IMR-90 (cell line): ENCODE measurements around the gene GAL3ST3. TPM values are rescaled to one million over a fixed set of nuclear protein-coding genes. Genes with fewer than 3 reads are reported as not detected.

Source experiments
- ATAC-seq: fragments of 200-7000 bp; cut with Tn5 transposase; 2 replicates; pipeline ENCODE4 v1.9.1; 2020; ENCODE audit warnings: low read depth, mild to moderate bottlenecking, moderate library complexity
- BruUV-seq: library from RNA; stranded (reverse); fragments of 400-500 nt; replicated peaks from 2 replicates; lab custom pipeline; 2021; lab: Mats Ljungman, UMichigan
- CTCF ChIA-PET: fragments of 300-600 bp; formaldehyde crosslinking; extraction: SDS; loops from one replicate; lab custom pipeline; 2021; ENCODE audit warnings: antibody characterized with exemption; lab: Yijun Ruan, JAX
- POLR2A ChIA-PET: fragments of 300-600 bp; sonication (Branson Sonifier 250); formaldehyde crosslinking; loops from one replicate; lab custom pipeline; 2022; ENCODE audit warnings: antibody characterized with exemption; ENCODE audit not compliant: unreplicated experiment; lab: Charles Lee
- DNase-seq: peaks from one replicate; pipeline ENCODE4 v3.0.0; 2013
- H2AFZ ChIP-seq: replicated peaks from 2 replicates; pipeline ENCODE3; 2013; ENCODE audit warnings: low read length, mild to moderate bottlenecking; ENCODE audit not compliant: poor library complexity
- H2AK5ac ChIP-seq: 2 replicates; pipeline ENCODE4 v1.6.1; 2013; ENCODE audit warnings: low read depth, low read length, inconsistent platforms
- H2AK9ac ChIP-seq: replicated peaks from 2 replicates; pipeline ENCODE3; 2013; ENCODE audit warnings: mild to moderate bottlenecking, low read depth, low read length, moderate library complexity; ENCODE audit not compliant: poor library complexity
- H2BK120ac ChIP-seq: 2 replicates; pipeline ENCODE4 v1.6.1; 2013; ENCODE audit warnings: low read depth, low read length, inconsistent platforms
- H2BK15ac ChIP-seq: 3 replicates; pipeline ENCODE4 v1.6.1; 2013; ENCODE audit warnings: low read depth, low read length, inconsistent platforms
- H2BK20ac ChIP-seq: 2 replicates; pipeline ENCODE4 v1.6.1; 2013; ENCODE audit warnings: low read depth, mild to moderate bottlenecking, inconsistent platforms, low read length, moderate library complexity
- H2BK5ac ChIP-seq: 2 replicates; pipeline ENCODE4 v1.6.1; 2013; ENCODE audit warnings: mild to moderate bottlenecking, low read depth, low read length, inconsistent platforms; ENCODE audit not compliant: poor library complexity, severe bottlenecking
- H3K14ac ChIP-seq: replicated peaks from 2 replicates; pipeline ENCODE4 v1.6.1; 2013; ENCODE audit warnings: low read depth, low read length, inconsistent platforms
- H3K18ac ChIP-seq: 2 replicates; pipeline ENCODE4 v1.6.1; 2013; ENCODE audit warnings: low read depth, low read length, control low read depth
- H3K23ac ChIP-seq: 2 replicates; pipeline ENCODE4 v1.6.1; 2013; ENCODE audit warnings: low read depth, low read length, inconsistent platforms
- H3K27ac ChIP-seq: 2 replicates; pipeline ENCODE4 v1.5.1; 2013; ENCODE audit warnings: mild to moderate bottlenecking, control low read depth, low read length; ENCODE audit not compliant: insufficient read depth
- H3K27me3 ChIP-seq: 2 replicates; pipeline ENCODE4 v1.6.1; 2013; ENCODE audit warnings: low read length; ENCODE audit not compliant: control insufficient read depth, insufficient read depth
- H3K36me3 ChIP-seq: 2 replicates; pipeline ENCODE4 v1.6.1; 2013; ENCODE audit warnings: low read length, mixed read lengths; ENCODE audit not compliant: control insufficient read depth, insufficient read depth
- H3K4ac ChIP-seq: 2 replicates; pipeline ENCODE4 v1.6.1; 2013; ENCODE audit warnings: low read depth, low read length, inconsistent platforms
- H3K4me1 ChIP-seq: 2 replicates; pipeline ENCODE4 v1.6.1; 2013; ENCODE audit warnings: low read length, mixed read lengths; ENCODE audit not compliant: control insufficient read depth, insufficient read depth
- H3K4me2 ChIP-seq: 2 replicates; pipeline ENCODE4 v1.6.1; 2013; ENCODE audit warnings: low read depth, mild to moderate bottlenecking, control low read depth, low read length, moderate library complexity
- H3K4me3 ChIP-seq: 2 replicates; pipeline ENCODE4 v1.5.1; 2013; ENCODE audit warnings: low read depth, mild to moderate bottlenecking, control low read depth, low read length, moderate library complexity; ENCODE audit not compliant: insufficient read depth
- H3K56ac ChIP-seq: 2 replicates; pipeline ENCODE4 v1.6.1; 2013; ENCODE audit warnings: low read length, inconsistent platforms; ENCODE audit not compliant: insufficient read depth; ENCODE audit errors: extremely low read depth
- H3K79me1 ChIP-seq, 2 experiments: 2 replicates each; pipeline ENCODE4 v1.6.1; 2013; ENCODE audit warnings: low read length in 2 of 2, inconsistent platforms in 1 of 2, low read depth in 1 of 2
- H3K9ac ChIP-seq: 2 replicates; pipeline ENCODE4 v1.6.1; 2013; ENCODE audit warnings: low read depth, low read length, control low read depth
- H3K9me1 ChIP-seq: 2 replicates; pipeline ENCODE4 v1.6.1; 2013; ENCODE audit warnings: low read length, inconsistent platforms; ENCODE audit not compliant: insufficient read depth
- H3K9me3 ChIP-seq: 2 replicates; pipeline ENCODE4 v1.6.1; 2013; ENCODE audit warnings: low read length; ENCODE audit not compliant: control insufficient read depth, insufficient read depth
- H4K20me1 ChIP-seq: 2 replicates; pipeline ENCODE4 v1.6.1; 2013; ENCODE audit warnings: low read length, inconsistent platforms; ENCODE audit not compliant: insufficient read depth
- H4K5ac ChIP-seq: 2 replicates; pipeline ENCODE4 v1.6.1; 2013; ENCODE audit warnings: mild to moderate bottlenecking, low read depth, low read length, control low read depth
- H4K8ac ChIP-seq, 2 experiments: 2 replicates each; pipeline ENCODE4 v1.6.1; 2013; ENCODE audit warnings: low read depth in 2 of 2, low read length in 2 of 2, control low read depth in 1 of 2, inconsistent platforms in 1 of 2
- H4K91ac ChIP-seq: 2 replicates; pipeline ENCODE4 v1.6.1; 2013; ENCODE audit warnings: low read depth, low read length, inconsistent platforms; ENCODE audit not compliant: insufficient read depth
- BHLHE40 ChIP-seq: fragments of 150-350 bp; IDR thresholded peaks from 2 replicates; pipeline ENCODE4 v1.6.1; 2016; ENCODE audit warnings: mild to moderate bottlenecking, low read depth, low read length
- CEBPB ChIP-seq: IDR thresholded peaks from 2 replicates; pipeline ENCODE4 v1.6.1; 2012; ENCODE audit warnings: low read depth, low read length, improper control_type of control experiment
- CHD1 ChIP-seq: IDR thresholded peaks from 2 replicates; pipeline ENCODE4 v1.6.1; 2012; ENCODE audit warnings: low read depth, low read length, improper control_type of control experiment
- CTCF ChIP-seq: conservative IDR thresholded peaks from 2 replicates; pipeline ENCODE4 v1.5.1; 2012; ENCODE audit warnings: mild to moderate bottlenecking, low read depth, low read length, improper control_type of control experiment
- ELK1 ChIP-seq: fragments of 150-350 bp; IDR thresholded peaks from 2 replicates; pipeline ENCODE4 v1.6.1; 2016; ENCODE audit warnings: low read depth, mild to moderate bottlenecking, low read length, moderate library complexity, borderline replicate concordance
- FOS ChIP-seq: fragments of 150-350 bp; IDR thresholded peaks from 2 replicates; pipeline ENCODE4 v1.6.1; 2016; ENCODE audit warnings: low read depth, low read length
- MAFK ChIP-seq: IDR thresholded peaks from 2 replicates; pipeline ENCODE4 v1.6.1; 2012; ENCODE audit warnings: low read depth, low read length, improper control_type of control experiment
- MAZ ChIP-seq: IDR thresholded peaks from 2 replicates; pipeline ENCODE4 v1.6.1; 2012; ENCODE audit warnings: low read depth, mild to moderate bottlenecking, low read length, improper control_type of control experiment, moderate library complexity, borderline replicate concordance
- MXI1 ChIP-seq: IDR thresholded peaks from 2 replicates; pipeline ENCODE4 v1.6.1; 2012; ENCODE audit warnings: low read depth, mild to moderate bottlenecking, low read length, moderate library complexity, borderline replicate concordance
- RAD21 ChIP-seq: IDR thresholded peaks from 2 replicates; pipeline ENCODE4 v1.6.1; 2012; ENCODE audit warnings: low read length, improper control_type of control experiment
- RCOR1 ChIP-seq: IDR thresholded peaks from 2 replicates; pipeline ENCODE4 v1.6.1; 2012; ENCODE audit warnings: mild to moderate bottlenecking, low read length, improper control_type of control experiment; ENCODE audit not compliant: insufficient replicate concordance
- RFX5 ChIP-seq: IDR thresholded peaks from 2 replicates; pipeline ENCODE4 v1.8.0; 2012; ENCODE audit warnings: low read depth, mild to moderate bottlenecking, low read length, moderate library complexity
- USF2 ChIP-seq: fragments of 150-350 bp; IDR thresholded peaks from 2 replicates; pipeline ENCODE4 v1.6.1; 2017; ENCODE audit warnings: mild to moderate bottlenecking, antibody characterized with exemption, low read length, low read depth
- WGBS, 2 experiments: methylation state at CpG; one replicate each; pipeline versions ENCODE4 v1.1.5 to v1.1.7; 2013; ENCODE audit warnings: missing lambda C conversion rate in 2 of 2; ENCODE audit not compliant: insufficient read length in 1 of 2; ENCODE audit errors: extremely low coverage in 2 of 2; 5-methylcytosine and 5-hydroxymethylcytosine counted together
- dilution Hi-C: fragments of 300-500 bp; cut with HindIII; formaldehyde crosslinking; loops from one replicate; pipeline ENCODE4 v1.14.3; 2018; ENCODE audit warnings: low sequenced_read_pairs; ENCODE audit not compliant: unreplicated experiment
- in situ Hi-C: fragments of 300-500 bp; cut with MboI; formaldehyde crosslinking; loops from 3 replicates; pipeline ENCODE4 v1.14.3; 2019; ENCODE audit warnings: low sequenced_read_pairs, inconsistent platforms, mixed read lengths
- intact Hi-C: fragments of 100-400 bp; cut with micrococcal nuclease; formaldehyde crosslinking; loops from 2 replicates; pipeline ENCODE4 v1.10.0; 2022
- polyA plus RNA-seq, 3 experiments: library from polyadenylated mRNA; depleted of rRNA; stranded (reverse); fragments of >200 nt; gene quantifications; 2 replicates each; pipeline ENCODE4 v1.2.3, GENCODE V29; 2012; ENCODE audit warnings: low replicate concordance in 1 of 3
- total RNA-seq: library from RNA; depleted of rRNA; stranded (reverse); fragments of >200 nt; gene quantifications from 2 replicates; pipeline ENCODE4 v1.2.3, GENCODE V29; 2012

The GAL3ST3 gene
- total and polyA plus RNA-seq, 2 of the 4 experiments (the other 2 are of a cell fraction): 0.19 TPM; not detected in 1

- no peak overlapping the region for H4K5ac ChIP-seq
- no peaks in the 10 kb centered on the region for H3K9me3 ChIP-seq
- no peak overlapping the region for H2BK20ac ChIP-seq
- H4K8ac ChIP-seq: peak overlapping the region in 1 of 2 experiments; percentile 77; a peak in 1 of 4 replicates
- H3K27me3 ChIP-seq: no peaks in the 10 kb centered on the region
- peaks cover 26% of the 10 kb centered on the region for H3K36me3 ChIP-seq
- peaks cover 33 to 49% of the 10 kb centered on the region in 2 experiments for H3K79me1 ChIP-seq
- no peak overlapping the region for H2BK15ac ChIP-seq
- no peak overlapping the region for H3K9ac ChIP-seq
- DNase-seq (no peak), ATAC-seq (no peak)
- in situ Hi-C loops (no loop called here), dilution Hi-C loops (no loop called here), intact Hi-C loops (loop anchor here (2.0 kb wide), 1 partner anchor 42 kb away; no protein-coding TSS in a partner anchor)
- H2BK120ac ChIP-seq: no peak overlapping the region
- TF ChIP-seq BHLHE40: no peak
- TF ChIP-seq CHD1: no peak
- no peak for TF ChIP-seq FOS
- TF ChIP-seq ELK1: no peak
- TF ChIP-seq MAZ: no peak
- TF ChIP-seq MXI1: no peak
- TF ChIP-seq MAFK: no peak
- TF ChIP-seq CEBPB: no peak
- TF ChIP-seq RFX5: no peak
- no peak for TF ChIP-seq CTCF
- TF ChIP-seq RAD21: no peak
- TF ChIP-seq RCOR1: no peak
- no peak for TF ChIP-seq USF2
- H3K4me1 ChIP-seq: no peaks in the 10 kb centered on the region
- H3K4me3 ChIP-seq: peak overlapping the region; percentile 71
- no peak overlapping the region for H2AFZ ChIP-seq
- no peak overlapping the region for H3K18ac ChIP-seq
- H3K27ac ChIP-seq: peak overlapping the region; percentile 78; the same call in 1 of the 2 replicates
- WGBS, 2 experiments: 61% methylated on average over 3 of the region's 6 CpGs; no CpG with 5 or more reads in 1 of the 2 experiments
- no peak overlapping the region for H4K91ac ChIP-seq
- peak overlapping the region; percentile 20; the same call in 1 of the 2 replicates for H2AK5ac ChIP-seq
- H3K56ac ChIP-seq: no peak overlapping the region; the same call in 1 of the 2 replicates
- H4K20me1 ChIP-seq: peaks cover 11% of the 10 kb centered on the region
- H3K9me1 ChIP-seq: 0 out of 2 replicates have a peak, but pooled peaks cover 3% of the 10 kb centered on the region
- H3K14ac ChIP-seq: no peak overlapping the region
- H3K23ac ChIP-seq: no peak overlapping the region
- ChIA-PET CTCF (no interaction called here), POLR2A (no interaction called here)
- peak overlapping the region; percentile 99 for H2AK9ac ChIP-seq
- no TSS peak for BruUV-seq
- no peak overlapping the region for H2BK5ac ChIP-seq
- no peak overlapping the region for H3K4ac ChIP-seq
- peak overlapping the region; percentile 91 for H3K4me2 ChIP-seq
Measured at GRCh38 chr11:66003291-66003690, 45.7 kb downstream of the GAL3ST3 start.
